ENCODE measurements around the gene GPC1.

The GPC1 gene

DNA sequence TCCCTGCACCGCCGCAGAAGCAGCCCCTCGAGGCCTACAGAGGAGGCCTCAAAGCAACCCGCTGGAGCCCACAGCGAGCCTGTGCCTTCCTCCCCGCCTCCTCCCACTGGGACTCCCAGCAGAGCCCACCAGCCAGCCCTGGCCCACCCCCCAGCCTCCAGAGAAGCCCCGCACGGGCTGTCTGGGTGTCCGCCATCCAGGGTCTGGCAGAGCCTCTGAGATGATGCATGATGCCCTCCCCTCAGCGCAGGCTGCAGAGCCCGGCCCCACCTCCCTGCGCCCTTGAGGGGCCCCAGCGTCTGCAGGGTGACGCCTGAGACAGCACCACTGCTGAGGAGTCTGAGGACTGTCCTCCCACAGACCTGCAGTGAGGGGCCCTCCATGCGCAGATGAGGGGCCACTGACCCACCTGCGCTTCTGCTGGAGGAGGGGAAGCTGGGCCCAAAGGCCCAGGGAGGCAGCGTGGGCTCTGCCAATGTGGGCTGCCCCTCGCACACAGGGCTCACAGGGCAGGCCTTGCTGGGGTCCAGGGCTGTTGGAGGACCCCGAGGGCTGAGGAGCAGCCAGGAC, 31.2 kb downstream of the GPC1 start:
- no peaks in the 10 kb centered on the region for H3K4me1 ChIP-seq
- no peak overlapping the region for H3K27ac ChIP-seq
- H3K36me3 ChIP-seq = peaks cover 6 to 58% (median 46%) of the 10 kb centered on the region in 3 donors
- intact Hi-C loops (cut with DNase I; ENCODE audit: low total_unique reads) = no loop called here
- H3K27me3 ChIP-seq = no peaks in the 10 kb centered on the region
- no peaks in the 10 kb centered on the region for H3K9me3 ChIP-seq
- peak in 1 of 2 donors; percentile 63 for DNase-seq
- TF ChIP-seq, protein P1, sequence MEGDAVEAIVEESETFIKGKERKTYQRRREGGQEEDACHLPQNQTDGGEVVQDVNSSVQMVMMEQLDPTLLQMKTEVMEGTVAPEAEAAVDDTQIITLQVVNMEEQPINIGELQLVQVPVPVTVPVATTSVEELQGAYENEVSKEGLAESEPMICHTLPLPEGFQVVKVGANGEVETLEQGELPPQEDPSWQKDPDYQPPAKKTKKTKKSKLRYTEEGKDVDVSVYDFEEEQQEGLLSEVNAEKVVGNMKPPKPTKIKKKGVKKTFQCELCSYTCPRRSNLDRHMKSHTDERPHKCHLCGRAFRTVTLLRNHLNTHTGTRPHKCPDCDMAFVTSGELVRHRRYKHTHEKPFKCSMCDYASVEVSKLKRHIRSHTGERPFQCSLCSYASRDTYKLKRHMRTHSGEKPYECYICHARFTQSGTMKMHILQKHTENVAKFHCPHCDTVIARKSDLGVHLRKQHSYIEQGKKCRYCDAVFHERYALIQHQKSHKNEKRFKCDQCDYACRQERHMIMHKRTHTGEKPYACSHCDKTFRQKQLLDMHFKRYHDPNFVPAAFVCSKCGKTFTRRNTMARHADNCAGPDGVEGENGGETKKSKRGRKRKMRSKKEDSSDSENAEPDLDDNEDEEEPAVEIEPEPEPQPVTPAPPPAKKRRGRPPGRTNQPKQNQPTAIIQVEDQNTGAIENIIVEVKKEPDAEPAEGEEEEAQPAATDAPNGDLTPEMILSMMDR (IDR thresholded peaks at IDR 0.05) = no peak
- no peak overlapping the region for H3K4me3 ChIP-seq

DNA sequence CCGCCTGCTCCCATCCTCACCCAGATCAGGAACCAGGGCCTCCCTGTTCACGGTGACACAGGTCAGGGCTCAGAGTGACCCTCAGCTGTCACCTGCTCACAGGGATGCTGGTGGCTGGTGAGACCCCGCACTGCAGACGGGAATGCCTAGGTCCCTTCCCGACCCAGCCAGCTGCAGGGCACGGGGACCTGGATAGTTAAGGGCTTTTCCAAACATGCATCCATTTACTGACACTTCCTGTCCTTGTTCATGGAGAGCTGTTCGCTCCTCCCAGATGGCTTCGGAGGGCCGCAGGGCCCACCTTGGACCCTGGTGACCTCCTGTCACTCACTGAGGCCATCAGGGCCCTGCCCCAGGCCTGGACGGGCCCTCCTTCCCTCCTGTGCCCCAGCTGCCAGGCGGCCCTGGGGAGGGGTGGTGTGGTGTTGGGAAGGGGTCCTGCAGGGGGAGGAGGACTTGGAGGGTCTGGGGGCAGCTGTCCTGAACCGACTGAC, 31.7 kb downstream of the GPC1 start:
- TF ChIP-seq, protein P1 (IDR thresholded peaks at IDR 0.05) = no peak
- Histone ChIP-seq H3K36me3 (peaks cover 6 to 52% (median 43%) of the 10 kb centered on the region in 3 donors), H3K4me1 (no peaks in the 10 kb centered on the region), H3K9me3 (no peaks in the 10 kb centered on the region), H3K27me3 (no peaks in the 10 kb centered on the region), H3K27ac (no peak overlapping the region), H3K4me3 (no peak overlapping the region)
- DNase-seq = no peak
- intact Hi-C loops (cut with DNase I; ENCODE audit: low total_unique reads) = no loop called here

DNA sequence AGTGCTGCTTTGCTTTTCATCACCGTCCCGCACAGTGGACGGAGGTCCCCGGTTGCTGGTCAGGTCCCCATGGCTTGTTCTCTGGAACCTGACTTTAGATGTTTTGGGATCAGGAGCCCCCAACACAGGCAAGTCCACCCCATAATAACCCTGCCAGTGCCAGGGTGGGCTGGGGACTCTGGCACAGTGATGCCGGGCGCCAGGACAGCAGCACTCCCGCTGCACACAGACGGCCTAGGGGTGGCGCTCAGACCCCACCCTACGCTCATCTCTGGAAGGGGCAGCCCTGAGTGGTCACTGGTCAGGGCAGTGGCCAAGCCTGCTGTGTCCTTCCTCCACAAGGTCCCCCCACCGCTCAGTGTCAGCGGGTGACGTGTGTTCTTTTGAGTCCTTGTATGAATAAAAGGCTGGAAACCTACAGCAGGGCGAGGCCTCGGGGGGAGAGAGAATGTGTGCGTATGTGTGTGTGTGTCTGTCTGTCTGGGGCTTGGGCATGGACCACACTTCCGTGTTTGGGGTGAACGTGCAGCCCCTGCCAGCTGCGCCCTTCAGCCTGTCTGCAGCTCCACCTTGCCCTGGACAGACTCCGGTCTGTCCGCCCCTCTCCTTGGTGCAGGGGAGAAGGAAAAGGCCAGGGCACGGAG, 32.3 kb downstream of the GPC1 start:
- Histone ChIP-seq H3K4me1 (no peaks in the 10 kb centered on the region), H3K4me3 (no peak overlapping the region), H3K36me3 (peaks cover 6 to 46% (median 43%) of the 10 kb centered on the region in 3 donors), H3K27ac (no peak overlapping the region), H3K9me3 (no peaks in the 10 kb centered on the region), H3K27me3 (no peaks in the 10 kb centered on the region)
- intact Hi-C loops (cut with DNase I; ENCODE audit: low total_unique reads) = no loop called here
- TF ChIP-seq, protein P1 (IDR thresholded peaks at IDR 0.05) = no peak
- DNase-seq = peak in 1 of 2 donors; percentile 67

DNA sequence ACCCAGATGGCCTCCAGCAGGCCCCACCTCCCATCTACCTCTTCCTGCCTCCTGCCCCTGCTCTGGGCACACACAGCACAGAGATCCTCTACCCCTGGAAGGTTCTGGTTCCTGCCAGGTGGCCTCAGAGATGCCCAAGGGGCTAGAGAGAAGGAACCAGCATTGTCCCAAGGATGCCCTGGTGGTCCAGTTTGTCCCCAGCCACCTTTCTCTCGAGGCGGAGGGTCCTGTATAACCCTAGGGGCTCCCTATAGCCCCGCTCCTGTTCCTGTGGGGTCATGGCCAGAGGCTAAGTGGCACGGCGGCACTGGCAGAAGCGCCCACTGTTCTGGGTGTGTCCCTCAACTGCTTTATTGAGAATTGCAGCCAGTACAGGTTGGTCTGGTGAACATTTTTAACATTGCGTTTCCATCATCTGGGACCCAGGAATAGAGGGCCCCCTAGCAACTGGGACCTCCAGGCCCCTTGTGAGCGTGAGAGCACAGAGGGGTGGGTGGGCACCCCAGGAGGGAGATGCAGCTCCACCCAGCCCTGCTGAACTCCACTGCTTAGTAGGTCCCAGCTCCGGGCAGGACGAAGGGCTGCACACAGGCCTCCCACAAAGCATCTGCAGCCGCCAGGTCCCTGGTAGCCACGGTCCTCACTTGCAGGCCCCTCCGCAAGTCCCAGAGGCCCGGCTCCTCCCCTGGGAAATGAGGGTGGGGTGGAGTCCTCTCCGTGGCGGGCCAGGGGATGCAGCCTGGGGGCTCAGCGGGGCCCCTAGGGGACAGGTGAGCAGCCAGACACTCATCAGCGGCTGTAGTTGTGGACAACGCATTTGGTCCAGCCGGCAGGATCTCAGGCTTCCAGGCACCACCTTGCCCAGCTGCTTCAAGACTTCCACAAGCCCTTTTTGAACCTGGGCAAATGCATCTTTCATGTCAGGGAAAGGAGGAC, 33.1 kb downstream of the GPC1 start:
- TF ChIP-seq, protein P1 (IDR thresholded peaks at IDR 0.05) = no peak
- Histone ChIP-seq H3K4me1 (no peaks in the 10 kb centered on the region), H3K4me3 (no peak overlapping the region), H3K9me3 (peaks cover 0 to 3% (median 1%) of the 10 kb centered on the region in 3 donors), H3K27me3 (no peaks in the 10 kb centered on the region), H3K27ac (no peak overlapping the region), H3K36me3 (peaks cover 6 to 38% (median 35%) of the 10 kb centered on the region in 3 donors)
- DNase-seq = peak; percentile 17 to 65
- intact Hi-C loops (cut with DNase I; ENCODE audit: low total_unique reads) = no loop called here

DNA sequence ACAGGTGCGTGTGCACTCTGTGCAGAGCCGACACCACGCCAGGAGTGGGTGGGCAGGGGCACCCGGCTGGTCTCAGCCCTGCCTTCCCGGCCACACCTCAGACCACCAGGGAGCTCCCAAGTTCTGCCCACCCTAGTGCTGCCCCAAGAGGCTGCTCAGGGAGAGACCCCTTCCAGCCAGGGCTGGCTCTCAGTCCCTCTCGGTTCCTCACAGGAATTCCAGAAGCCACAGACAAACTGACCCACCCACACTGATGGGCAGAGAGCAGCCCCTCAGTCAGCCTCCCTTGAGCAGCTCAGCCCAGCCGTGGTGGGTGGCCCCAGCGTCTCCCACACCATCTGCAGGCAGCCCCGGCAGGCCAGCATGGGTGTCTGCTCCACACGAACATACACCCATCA, 33.8 kb downstream of the GPC1 start:
- TF ChIP-seq, protein P1 (IDR thresholded peaks at IDR 0.05) = no peak
- H3K4me3 ChIP-seq = no peak overlapping the region
- DNase-seq = no peak
- no peaks in the 10 kb centered on the region for H3K27me3 ChIP-seq
- H3K4me1 ChIP-seq = no peaks in the 10 kb centered on the region
- peaks cover 6 to 32% (median 28%) of the 10 kb centered on the region in 3 donors for H3K36me3 ChIP-seq
- intact Hi-C loops (cut with DNase I; ENCODE audit: low total_unique reads) = no loop called here
- H3K27ac ChIP-seq = no peak overlapping the region
- peaks cover 0 to 9% (median 8%) of the 10 kb centered on the region in 3 donors for H3K9me3 ChIP-seq

Data from tibial artery (tissue), 4 donors.